Stomach smooth muscle (tissue), 2 donors: ENCODE results near the gene ARHGEF2.

Experiments used
- H3K27ac ChIP-seq: one replicate; pipeline ENCODE4 v1.7.0; 2013; ENCODE audit warnings: mild to moderate bottlenecking, low read length, inconsistent platforms
- H3K27me3 ChIP-seq, 2 donors: one replicate each; pipeline ENCODE4 v1.7.0; 2013; ENCODE audit warnings: low read length in 2 of 2; ENCODE audit not compliant: insufficient read depth in 2 of 2, control insufficient read depth in 1 of 2
- H3K36me3 ChIP-seq, 2 donors: one replicate each; pipeline ENCODE4 v1.7.0; 2013; ENCODE audit warnings: low read length in 2 of 2; ENCODE audit not compliant: control insufficient read depth in 2 of 2, insufficient read depth in 2 of 2
- H3K4me1 ChIP-seq: one replicate; pipeline ENCODE4 v1.7.0; 2013; ENCODE audit warnings: low read length; ENCODE audit not compliant: control insufficient read depth, insufficient read depth
- H3K4me3 ChIP-seq, 2 donors: one replicate each; pipeline ENCODE4 v1.7.0; 2013; ENCODE audit warnings: low read length in 2 of 2
- H3K9ac ChIP-seq, 2 donors: one replicate each; pipeline ENCODE4 v1.7.0; 2013; ENCODE audit warnings: low read length in 2 of 2, mild to moderate bottlenecking in 1 of 2
- H3K9me3 ChIP-seq, 2 donors: one replicate each; pipeline ENCODE4 v1.7.0; 2013; ENCODE audit warnings: low read length in 2 of 2; ENCODE audit not compliant: control insufficient read depth in 2 of 2
- donor health status: healthy.
- donor health status: Pancreatic carcinoma.

The ARHGEF2 gene

DNA sequence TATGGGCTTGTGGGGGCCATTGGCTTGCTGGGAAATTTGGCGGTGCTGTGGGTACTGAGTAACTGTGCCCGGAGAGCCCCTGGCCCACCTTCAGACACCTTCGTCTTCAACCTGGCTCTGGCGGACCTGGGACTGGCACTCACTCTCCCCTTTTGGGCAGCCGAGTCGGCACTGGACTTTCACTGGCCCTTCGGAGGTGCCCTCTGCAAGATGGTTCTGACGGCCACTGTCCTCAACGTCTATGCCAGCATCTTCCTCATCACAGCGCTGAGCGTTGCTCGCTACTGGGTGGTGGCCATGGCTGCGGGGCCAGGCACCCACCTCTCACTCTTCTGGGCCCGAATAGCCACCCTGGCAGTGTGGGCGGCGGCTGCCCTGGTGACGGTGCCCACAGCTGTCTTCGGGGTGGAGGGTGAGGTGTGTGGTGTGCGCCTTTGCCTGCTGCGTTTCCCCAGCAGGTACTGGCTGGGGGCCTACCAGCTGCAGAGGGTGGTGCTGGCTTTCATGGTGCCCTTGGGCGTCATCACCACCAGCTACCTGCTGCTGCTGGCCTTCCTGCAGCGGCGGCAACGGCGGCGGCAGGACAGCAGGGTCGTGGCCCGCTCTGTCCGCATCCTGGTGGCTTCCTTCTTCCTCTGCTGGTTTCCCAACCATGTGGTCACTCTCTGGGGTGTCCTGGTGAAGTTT is 36.4 kb downstream of the ARHGEF2 start:
- H3K4me3 ChIP-seq, result no peak overlapping the region
- no peak overlapping the region for H3K9ac ChIP-seq
- H3K27ac ChIP-seq, result no peak overlapping the region
- peaks cover 18% of the 10 kb centered on the region for H3K4me1 ChIP-seq
- H3K36me3 ChIP-seq, result peaks cover 6 to 7% of the 10 kb centered on the region in 2 donors
- H3K9me3 ChIP-seq, result no peaks in the 10 kb centered on the region
- H3K27me3 ChIP-seq, result no peaks in the 10 kb centered on the region

DNA sequence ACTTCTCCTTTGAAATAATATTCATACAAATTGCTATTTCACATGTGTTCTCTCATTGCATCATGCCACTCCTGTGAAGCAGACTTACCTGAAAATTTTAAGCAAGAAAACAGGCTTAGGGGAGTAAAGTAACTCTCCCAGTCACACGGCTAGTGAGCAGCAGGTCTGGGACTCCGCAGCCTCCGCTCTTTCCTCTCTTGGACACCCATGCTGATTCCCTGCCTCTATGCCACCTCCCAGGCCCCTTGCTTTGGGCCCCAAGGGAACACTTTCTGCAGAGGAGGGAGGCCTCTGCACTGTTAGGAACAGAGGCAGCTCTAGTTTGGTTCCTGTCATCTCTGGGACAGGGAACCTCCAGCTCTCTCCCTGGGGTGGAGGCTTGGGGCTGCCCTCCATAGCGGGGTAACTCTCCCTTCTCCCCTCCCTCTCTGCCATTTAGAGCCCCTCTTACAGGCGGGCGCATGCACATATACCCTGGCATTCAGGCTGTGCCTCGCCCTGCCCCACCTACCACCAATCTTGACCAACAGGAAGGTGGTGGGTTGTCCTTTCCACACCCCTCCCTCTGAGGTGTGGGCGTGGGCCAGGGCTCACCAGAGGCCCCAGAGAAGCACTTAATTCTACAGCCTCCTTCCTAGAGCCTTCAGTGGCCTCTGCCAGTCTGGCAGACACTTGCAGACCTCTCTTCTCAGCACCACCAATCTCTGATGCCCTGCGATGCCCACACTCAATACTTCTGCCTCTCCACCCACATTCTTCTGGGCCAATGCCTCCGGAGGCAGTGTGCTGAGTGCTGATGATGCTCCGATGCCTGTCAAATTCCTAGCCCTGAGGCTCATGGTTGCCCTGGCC is 37.1 kb downstream of the ARHGEF2 start, which contains the start of gene RXFP4:
RXFP4 (plus strand) TSS at position 646 of the 852 bp plus-strand sequence; CDS start at position 718, 72 bp downstream.
- Histone ChIP-seq H3K4me3 (peak within 1 kb of the TSS in 1 of 2 donors; percentile 15), H3K9ac (peak within 1 kb of the TSS in 1 of 2 donors; percentile 36), H3K9me3 (no peaks in the 10 kb centered on the region)

DNA sequence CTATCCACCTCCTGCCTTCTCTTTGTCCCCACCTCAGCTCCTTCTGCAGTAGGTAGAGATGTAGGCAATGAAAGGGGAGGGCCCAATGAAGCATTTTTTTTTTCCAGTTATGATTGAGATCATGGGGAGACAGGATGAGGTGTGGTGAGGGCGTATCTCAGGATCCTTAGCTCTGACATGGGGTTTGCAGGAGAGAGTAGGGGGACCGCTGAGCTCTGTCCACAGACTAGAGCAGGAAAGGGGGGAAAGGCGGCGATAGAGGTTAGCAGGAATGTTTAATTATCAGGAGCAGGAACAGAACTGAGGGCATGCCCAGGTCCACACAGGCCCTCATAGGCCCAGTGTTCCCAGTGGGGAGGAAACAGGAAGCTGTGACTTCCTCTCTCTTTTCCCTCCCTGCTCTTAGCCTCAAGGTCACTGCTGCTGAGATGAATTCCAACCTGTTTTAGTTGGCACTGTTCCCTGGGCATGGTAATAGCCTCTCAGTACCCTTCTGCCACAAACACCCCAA is 37.8 kb downstream of the ARHGEF2 start:
- H3K4me3 ChIP-seq, result no peak overlapping the region
- H3K9ac ChIP-seq, result peak overlapping the region; percentile 15 to 36
- peak overlapping the region; percentile 6 for H3K27ac ChIP-seq
- no peaks in the 10 kb centered on the region for H3K36me3 ChIP-seq
- H3K4me1 ChIP-seq, result peaks cover 18% of the 10 kb centered on the region
- no peaks in the 10 kb centered on the region for H3K27me3 ChIP-seq
- H3K9me3 ChIP-seq, result no peaks in the 10 kb centered on the region

More for the DNA sequence above, 37.1 kb downstream of the ARHGEF2 start, which contains the start of gene RXFP4:
- peaks cover 18% of the 10 kb centered on the region for H3K4me1 ChIP-seq
- H3K27me3 ChIP-seq, result no peaks in the 10 kb centered on the region
- peaks cover under 1 to 3% of the 10 kb centered on the region in 2 donors for H3K36me3 ChIP-seq
- H3K27ac ChIP-seq, result peak within 1 kb of the TSS; percentile 6

DNA sequence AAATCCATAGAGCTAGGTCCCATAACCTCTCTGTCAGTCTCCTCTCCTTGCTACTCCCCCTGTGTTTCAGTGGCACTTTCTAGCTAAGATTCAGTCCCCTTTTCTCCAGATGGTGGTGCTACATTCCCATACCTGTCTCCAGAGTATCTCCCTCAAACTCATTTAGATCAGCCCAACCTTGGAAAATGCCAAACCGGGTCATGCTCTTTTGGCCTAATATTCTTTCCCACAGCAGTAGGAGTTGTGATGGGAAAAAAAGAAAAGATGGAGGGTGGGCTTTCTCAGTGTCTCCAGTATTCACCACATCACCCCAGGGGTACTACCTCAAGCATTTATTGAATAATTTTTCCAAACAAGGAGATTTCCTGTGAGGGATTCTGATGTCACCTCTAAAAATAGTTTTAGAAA is 40.1 kb downstream of the ARHGEF2 start:
- Histone ChIP-seq H3K36me3 (no peaks in the 10 kb centered on the region), H3K27me3 (no peaks in the 10 kb centered on the region), H3K9ac (no peak overlapping the region), H3K4me1 (peaks cover 26% of the 10 kb centered on the region), H3K4me3 (no peak overlapping the region), H3K9me3 (no peaks in the 10 kb centered on the region), H3K27ac (no peak overlapping the region)

DNA sequence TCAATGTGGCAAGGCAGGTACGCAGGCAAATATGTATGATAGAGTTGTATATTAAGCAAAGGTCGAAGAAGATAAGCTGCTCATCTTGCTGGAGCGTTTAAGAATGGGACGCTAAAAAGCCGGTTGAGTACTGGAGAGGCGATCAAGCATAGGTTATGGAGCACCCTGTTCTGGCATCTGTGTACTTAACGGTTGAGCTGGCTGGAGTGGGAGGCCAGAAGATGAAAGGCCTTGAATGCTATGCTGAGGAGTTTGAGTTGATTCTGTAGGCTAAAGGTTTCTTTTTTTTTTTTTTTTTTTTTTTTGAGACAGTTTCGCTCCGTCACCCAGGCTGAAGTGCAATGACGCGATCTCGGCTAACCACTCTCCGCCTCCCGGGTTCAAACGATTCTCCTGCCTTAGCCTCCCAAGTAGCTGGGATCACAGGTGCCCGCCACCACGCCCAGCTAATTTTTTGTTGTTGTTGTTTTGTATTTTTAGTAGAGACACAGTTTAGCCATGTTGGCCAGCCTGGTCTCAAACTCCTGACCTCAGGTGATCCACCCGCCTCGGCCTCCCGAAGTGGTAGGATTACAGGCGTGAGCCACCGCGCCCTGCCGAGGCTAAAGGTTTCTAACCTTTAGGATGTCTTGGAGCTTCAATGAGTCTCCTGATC is 43.3 kb downstream of the ARHGEF2 start:
- Histone ChIP-seq H3K9me3 (no peaks in the 10 kb centered on the region), H3K27ac (peak overlapping the region; percentile 95), H3K4me3 (peak overlapping the region; percentile 71 to 99), H3K36me3 (peaks cover 10 to 13% of the 10 kb centered on the region in 2 donors), H3K4me1 (peaks cover 36% of the 10 kb centered on the region), H3K9ac (peak overlapping the region; percentile 91 to 96), H3K27me3 (no peaks in the 10 kb centered on the region)

DNA sequence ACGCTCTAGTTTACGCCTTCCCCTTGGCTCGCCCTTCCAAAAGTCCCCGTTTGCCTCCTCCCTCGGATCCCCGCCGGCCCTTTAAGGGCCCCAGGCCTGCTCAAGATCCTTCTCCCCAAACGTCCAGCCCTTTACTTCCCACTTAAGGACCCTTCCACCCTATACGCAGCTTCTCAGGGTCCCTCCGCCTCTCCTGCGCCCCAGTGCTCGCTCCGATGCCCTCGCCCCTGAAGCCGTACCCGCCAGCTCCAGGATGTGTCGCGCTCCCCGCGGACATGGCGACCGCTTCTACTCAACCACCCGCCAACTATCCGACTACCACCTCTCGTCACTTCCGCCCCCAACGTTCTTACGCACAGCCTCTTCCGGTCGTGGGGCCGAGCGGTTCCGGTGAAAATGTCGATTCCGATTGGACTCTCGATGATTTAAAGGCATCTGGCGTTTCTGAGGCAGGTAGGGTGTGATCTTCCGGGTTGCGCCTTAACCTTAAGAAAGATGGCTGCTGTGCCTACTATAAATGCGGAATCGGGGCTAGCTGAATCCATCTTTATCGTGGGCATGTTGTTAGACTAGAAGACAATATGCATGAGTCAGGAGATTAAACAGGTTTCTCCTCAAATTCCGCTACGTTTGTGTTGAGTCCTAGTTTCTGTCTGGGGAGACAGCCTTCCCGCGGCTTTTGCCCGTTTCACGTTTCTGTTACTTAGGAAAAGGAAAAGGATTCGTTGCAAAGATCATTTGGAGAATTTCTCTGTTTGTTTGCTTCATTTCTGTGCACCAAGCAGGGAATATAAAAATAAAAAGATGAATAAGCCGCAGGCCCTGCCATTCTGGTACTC is 44.0 kb downstream of the ARHGEF2 start, which contains the start of gene KHDC4:
KHDC4 (minus strand) TSS at position 317 of the 839 bp plus-strand sequence; CDS start at position 277, 40 bp downstream.
- Histone ChIP-seq H3K27ac (peak within 1 kb of the TSS; percentile 95), H3K36me3 (peaks cover 12 to 16% of the 10 kb centered on the region in 2 donors), H3K4me3 (peak within 1 kb of the TSS; percentile 71 to 99), H3K9ac (peak within 1 kb of the TSS; percentile 96 to 99), H3K4me1 (peaks cover 37% of the 10 kb centered on the region), H3K9me3 (no peaks in the 10 kb centered on the region), H3K27me3 (no peaks in the 10 kb centered on the region)

DNA sequence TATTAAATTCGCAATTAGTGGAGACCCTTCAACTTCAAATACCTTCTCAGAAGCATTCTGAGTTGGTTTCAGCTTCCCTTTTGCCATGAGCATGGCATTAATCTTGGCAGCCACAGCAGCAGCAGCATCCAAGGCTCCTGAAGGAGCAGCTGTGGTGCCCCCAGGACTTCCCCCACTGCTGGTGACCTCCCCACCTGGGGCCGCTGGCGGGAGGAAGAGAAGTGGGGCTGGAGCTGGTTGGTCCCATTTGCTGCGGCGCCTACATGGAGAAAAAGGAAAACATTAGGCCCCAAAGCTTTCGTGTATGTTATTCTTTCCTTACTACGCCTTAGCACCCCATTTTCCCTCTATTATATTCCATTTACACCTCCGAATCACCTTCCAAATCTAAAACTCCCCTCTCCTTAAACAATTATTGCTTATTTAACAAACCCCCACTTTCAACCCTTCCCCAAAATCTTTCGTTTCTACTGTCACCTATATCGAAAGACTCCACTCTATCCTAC is 44.7 kb downstream of the ARHGEF2 start:
- Histone ChIP-seq H3K27ac (peak overlapping the region; percentile 95), H3K27me3 (no peaks in the 10 kb centered on the region), H3K36me3 (peaks cover 18 to 20% of the 10 kb centered on the region in 2 donors), H3K9ac (peak overlapping the region; percentile 96 to 99), H3K9me3 (no peaks in the 10 kb centered on the region), H3K4me3 (peak overlapping the region; percentile 71 to 99), H3K4me1 (peaks cover 36% of the 10 kb centered on the region)

DNA sequence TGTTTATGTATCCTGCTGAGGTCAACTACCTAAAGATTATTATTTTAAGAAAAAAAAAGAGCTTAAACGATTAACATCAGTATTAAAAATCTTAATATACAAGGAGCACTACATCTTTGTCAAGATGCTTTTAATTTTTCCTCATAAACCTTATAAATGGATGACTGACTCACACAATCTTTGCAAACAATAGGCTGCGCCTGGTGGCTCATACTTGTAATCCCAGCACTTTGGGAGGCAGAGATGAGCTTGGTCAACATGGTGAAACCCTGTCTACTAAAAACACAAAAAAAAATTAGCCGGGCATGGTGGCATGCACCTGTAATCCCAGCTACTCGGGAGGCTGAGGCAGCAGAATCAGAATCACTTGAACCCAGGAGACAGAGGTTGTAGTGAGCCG is 45.9 kb downstream of the ARHGEF2 start:
- Histone ChIP-seq H3K27me3 (no peaks in the 10 kb centered on the region), H3K9me3 (no peaks in the 10 kb centered on the region), H3K36me3 (peaks cover 18 to 24% of the 10 kb centered on the region in 2 donors), H3K4me1 (peaks cover 35% of the 10 kb centered on the region), H3K4me3 (no peak overlapping the region), H3K9ac (no peak overlapping the region), H3K27ac (no peak overlapping the region)

DNA sequence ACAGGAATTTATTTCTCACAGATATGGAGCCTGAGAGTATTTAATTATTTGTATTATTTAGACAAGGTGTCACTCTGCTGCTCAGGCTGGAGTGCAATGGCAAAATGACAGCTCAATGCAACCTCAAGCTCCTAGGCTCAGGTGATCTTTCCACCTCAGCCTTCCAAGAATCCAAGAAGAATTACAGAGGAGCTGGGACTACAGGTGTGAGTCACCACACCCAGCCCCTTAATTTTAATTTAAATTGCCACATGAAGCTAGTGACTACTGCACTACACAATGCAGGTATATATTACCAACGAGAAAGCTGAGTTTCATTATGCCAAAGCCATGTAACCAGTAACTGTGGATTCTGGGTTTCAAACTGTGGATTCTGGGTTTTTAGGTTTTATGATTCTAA is 46.3 kb downstream of the ARHGEF2 start:
- H3K36me3 ChIP-seq, result peaks cover 22 to 24% of the 10 kb centered on the region in 2 donors
- H3K4me3 ChIP-seq, result peak overlapping the region in 1 of 2 donors; percentile 15
- no peak overlapping the region for H3K9ac ChIP-seq
- no peak overlapping the region for H3K27ac ChIP-seq
- H3K9me3 ChIP-seq, result no peaks in the 10 kb centered on the region
- peaks cover 35% of the 10 kb centered on the region for H3K4me1 ChIP-seq
- H3K27me3 ChIP-seq, result no peaks in the 10 kb centered on the region
